T1000 (cell line): ENCODE measurements around the gene SPTBN2.
A peak's percentile ranks its signal among the peaks of the same experiment; 100 is the strongest.

Experiments
- DNase-seq: peaks from one replicate; lab custom pipeline; 2025; ENCODE audit warnings: mixed read lengths; lab: John Stamatoyannopoulos, UW

Gene SPTBN2

GRCh38 chr11:66638177-66639065 is 90.6 kb downstream of the SPTBN2 start, which contains the start of gene RBM4:
RBM4 (plus strand) TSS chr11:66638703; CDS start chr11:66639712, 1,009 bp downstream.
- peak; percentile 98 for DNase-seq

- no peak for DNase-seq
Measured at GRCh38 chr11:66637557-66638176, 91.3 kb downstream of the SPTBN2 start.

GRCh38 chr11:66636411-66636810 is 92.6 kb downstream of the SPTBN2 start:
- no peak for DNase-seq
